Measurements from ENCODE around the gene LDB2.

- TF ChIP-seq, protein P1, sequence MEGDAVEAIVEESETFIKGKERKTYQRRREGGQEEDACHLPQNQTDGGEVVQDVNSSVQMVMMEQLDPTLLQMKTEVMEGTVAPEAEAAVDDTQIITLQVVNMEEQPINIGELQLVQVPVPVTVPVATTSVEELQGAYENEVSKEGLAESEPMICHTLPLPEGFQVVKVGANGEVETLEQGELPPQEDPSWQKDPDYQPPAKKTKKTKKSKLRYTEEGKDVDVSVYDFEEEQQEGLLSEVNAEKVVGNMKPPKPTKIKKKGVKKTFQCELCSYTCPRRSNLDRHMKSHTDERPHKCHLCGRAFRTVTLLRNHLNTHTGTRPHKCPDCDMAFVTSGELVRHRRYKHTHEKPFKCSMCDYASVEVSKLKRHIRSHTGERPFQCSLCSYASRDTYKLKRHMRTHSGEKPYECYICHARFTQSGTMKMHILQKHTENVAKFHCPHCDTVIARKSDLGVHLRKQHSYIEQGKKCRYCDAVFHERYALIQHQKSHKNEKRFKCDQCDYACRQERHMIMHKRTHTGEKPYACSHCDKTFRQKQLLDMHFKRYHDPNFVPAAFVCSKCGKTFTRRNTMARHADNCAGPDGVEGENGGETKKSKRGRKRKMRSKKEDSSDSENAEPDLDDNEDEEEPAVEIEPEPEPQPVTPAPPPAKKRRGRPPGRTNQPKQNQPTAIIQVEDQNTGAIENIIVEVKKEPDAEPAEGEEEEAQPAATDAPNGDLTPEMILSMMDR (IDR thresholded peaks at IDR 0.05 in 4 of 5, conservative IDR thresholded peaks at IDR 0.05 in 1 of 5): no peak
- no peak for TF ChIP-seq POLR2A (IDR thresholded peaks at IDR 0.05)
These were observed 138.4 kb downstream of the LDB2 start for GRCh38 chr4:16759931-16760582.
